DMS153 (cell line): ENCODE results near the gene EMP3.
"Not testable (repeated sequence)": the region's sequence is repeated elsewhere in the genome, so short reads cannot be mapped to it uniquely, and the experiment has no call there.

ENCODE experiments used
- DNase-seq: peaks from one replicate; lab custom pipeline; 2025; lab: John Stamatoyannopoulos, UW

Gene EMP3

GRCh38 chr19:48348045-48348444 lies 22.7 kb downstream of the EMP3 start:
- DNase-seq = no peak

GRCh38 chr19:48348737-48349136 lies 23.4 kb downstream of the EMP3 start:
- DNase-seq = no peak

DNA sequence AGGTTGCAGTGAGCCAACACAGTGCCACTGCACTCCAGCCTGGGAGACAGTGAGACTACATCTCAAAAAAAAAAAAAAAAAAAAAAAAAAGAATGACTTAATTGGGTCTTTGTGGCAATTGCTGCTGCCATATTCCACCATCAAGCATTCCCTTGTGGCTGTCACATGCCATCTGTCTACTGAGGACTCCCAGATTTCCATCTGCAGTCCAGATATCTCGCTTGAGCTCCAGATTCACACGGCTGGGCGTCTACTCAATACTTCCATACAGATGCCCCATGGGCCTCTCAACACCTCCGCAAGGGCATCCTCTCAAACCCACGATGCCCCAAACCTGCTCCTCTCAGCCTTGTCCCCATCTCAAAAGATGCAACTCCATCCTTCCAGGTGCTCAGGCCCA lies 25.5 kb downstream of the EMP3 start:
- no peak for DNase-seq

GRCh38 chr19:48351341-48351752 lies 26.0 kb downstream of the EMP3 start:
- no peak for DNase-seq

- DNase-seq = no peak
These were observed 28.3 kb downstream of the EMP3 start for GRCh38 chr19:48353677-48354076.

DNA sequence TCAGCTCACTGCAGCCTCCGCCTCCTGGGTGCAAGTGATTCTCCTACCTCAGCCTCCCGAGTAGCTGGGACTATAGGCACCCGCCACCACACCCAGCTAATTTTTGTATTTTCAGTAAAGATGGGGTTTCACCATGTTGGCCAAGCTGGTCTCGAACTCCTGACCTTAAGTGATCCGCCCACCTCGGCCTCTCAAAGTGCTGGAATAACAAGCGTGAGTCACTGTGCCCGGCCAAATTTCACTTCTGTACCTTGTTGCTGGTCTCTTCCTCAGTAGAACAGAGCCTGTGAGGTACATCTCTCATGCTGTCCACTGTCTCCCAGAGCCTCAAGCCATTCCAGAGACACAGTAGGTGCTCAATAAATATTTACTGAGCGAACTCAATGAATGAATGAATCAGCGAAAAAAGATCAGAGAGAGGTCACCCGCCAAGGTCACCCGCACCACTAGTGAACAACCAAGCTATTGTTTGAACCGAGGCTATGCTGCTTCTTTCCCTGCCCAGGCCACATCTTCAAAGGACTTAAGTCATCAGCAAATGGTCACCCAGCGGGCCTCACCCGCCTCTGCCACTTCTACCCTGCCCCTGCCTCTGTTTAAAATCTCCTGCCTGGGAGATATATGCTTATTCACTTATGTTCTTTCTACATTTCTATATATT lies 29.1 kb downstream of the EMP3 start:
- no peak for DNase-seq

- no peak for DNase-seq
These were observed 30.1 kb downstream of the EMP3 start for GRCh38 chr19:48355365-48355954.

- DNase-seq = no peak
These were observed 33.8 kb downstream of the EMP3 start for GRCh38 chr19:48359123-48359522.

- no peak for DNase-seq
These were observed 36.6 kb downstream of the EMP3 start for GRCh38 chr19:48361912-48362311.

- DNase-seq = peak; percentile 96
These were observed 37.6 kb downstream of the EMP3 start for GRCh38 chr19:48362716-48363499.

DNA sequence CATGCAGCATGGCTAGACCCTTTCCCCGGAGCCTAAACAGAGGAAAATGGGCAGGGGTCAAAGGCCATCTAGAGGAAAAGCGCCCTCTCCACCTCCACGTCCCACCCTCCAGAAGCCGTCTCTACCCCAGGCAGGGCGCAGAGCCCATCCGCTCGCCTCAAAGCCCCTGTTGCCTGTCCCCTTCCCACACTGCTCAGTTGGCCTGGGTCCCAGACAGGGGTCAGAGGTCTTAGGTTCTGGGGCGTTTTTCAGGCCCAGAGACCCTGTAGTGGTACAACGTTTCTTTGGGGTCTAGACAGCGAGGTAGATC lies 38.1 kb downstream of the EMP3 start:
- DNase-seq = no peak

GRCh38 chr19:48363810-48364597 lies 38.7 kb downstream of the EMP3 start, which contains the start of the genes SYNGR4 and TMEM143:
Gene SYNGR4 (plus strand): TSS chr19:48364367. CDS start chr19:48365843, 1,476 bp downstream.
Gene TMEM143 (minus strand): TSS chr19:48363940. CDS start chr19:48363920, 20 bp downstream.
- DNase-seq = peak; percentile 100

GRCh38 chr19:48364598-48365348 lies 39.4 kb downstream of the EMP3 start:
- DNase-seq = no peak

GRCh38 chr19:48365602-48366001 lies 40.2 kb downstream of the EMP3 start:
- no peak for DNase-seq

GRCh38 chr19:48367855-48368254 lies 42.5 kb downstream of the EMP3 start:
- DNase-seq = no peak

- DNase-seq = no peak
These were observed 43.6 kb downstream of the EMP3 start for GRCh38 chr19:48368936-48369335.

GRCh38 chr19:48370955-48371354 lies 45.6 kb downstream of the EMP3 start:
- no peak for DNase-seq

GRCh38 chr19:48371367-48371766 lies 46.0 kb downstream of the EMP3 start:
- no peak for DNase-seq

DNA sequence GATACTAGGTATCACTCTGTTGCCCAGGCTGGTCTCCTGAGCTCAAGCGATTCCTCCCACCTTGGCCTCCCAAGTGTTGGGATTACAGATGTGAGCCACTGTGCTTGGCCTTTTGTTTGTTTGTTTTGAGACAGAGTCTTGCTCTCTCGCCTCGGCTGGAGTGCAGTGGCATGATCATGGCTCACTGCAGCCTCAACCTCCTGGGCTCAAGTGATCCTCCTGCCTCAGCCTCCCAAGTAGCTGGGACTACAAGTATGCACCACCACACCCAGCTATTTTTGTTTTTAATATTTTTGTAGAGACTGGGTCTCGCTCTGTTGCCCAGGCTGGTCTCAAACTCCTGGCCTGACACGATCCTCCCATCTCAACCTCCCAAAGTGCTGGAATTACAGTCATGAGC lies 46.4 kb downstream of the EMP3 start:
- DNase-seq = not testable (repeated sequence)

GRCh38 chr19:48372904-48373303 lies 47.6 kb downstream of the EMP3 start:
- peak; percentile 84 for DNase-seq

DNA sequence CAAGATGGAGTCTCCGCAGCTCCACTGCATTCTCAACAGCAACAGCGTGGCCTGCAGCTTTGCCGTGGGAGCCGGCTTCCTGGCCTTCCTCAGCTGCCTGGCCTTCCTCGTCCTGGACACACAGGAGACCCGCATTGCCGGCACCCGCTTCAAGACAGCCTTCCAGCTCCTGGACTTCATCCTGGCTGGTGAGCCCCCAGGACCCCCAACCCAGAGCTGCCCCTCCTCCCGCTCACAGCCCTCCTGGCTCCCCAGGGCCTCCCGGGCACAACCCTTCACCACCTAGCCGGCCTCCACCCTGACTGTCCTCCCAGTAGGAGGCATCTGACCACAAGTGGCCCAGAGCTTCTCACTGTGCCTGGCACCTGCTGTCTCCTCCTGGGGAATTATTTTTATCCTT lies 48.2 kb downstream of the EMP3 start:
- DNase-seq = no peak

- no peak for DNase-seq
These were observed 52.8 kb downstream of the EMP3 start for GRCh38 chr19:48378194-48378570.
